Measurements from ENCODE around the gene IL17B. TPM values are rescaled to one million over a fixed set of nuclear protein-coding genes. Genes with fewer than 3 reads are reported as not detected.

Gene IL17B
- total RNA-seq, 6 donors from 2014 or later: 2.4 TPM; not detected in 5

DNA sequence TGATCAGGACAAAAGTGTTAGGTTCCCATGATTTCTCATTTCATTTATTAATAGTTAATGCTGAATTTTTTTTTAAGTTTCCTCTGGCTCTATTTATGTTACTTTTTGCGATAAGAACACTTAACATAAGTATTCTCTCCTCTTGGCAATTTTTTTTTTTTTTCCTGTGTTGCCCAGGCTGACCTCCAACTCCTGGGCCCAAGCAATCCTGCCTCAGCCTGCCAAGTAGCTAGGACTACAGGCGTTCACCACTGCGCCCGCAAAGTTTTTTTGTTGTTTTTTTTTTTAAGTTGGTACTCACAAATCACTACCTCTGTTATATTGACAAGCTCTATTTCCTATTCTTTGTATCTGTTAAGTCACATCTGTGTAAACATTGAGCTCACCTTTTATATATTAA, 26.9 kb downstream of the IL17B start:
- 52 to 58% methylated on average over 4 of the region's 4 CpGs for WGBS, 2 donors
- Histone ChIP-seq H3K27me3 (no peaks in the 10 kb centered on the region), H3K9me3 (no peaks in the 10 kb centered on the region), H3K4me3 (no peak overlapping the region), H3K36me3 (peaks cover 32 to 75% (median 51%) of the 10 kb centered on the region in 4 donors), H3K4me1 (peaks cover 9 to 17% (median 16%) of the 10 kb centered on the region in 4 donors), H3K27ac (no peak overlapping the region)
- DNase-seq (no peak), ATAC-seq (ENCODE audit: low FRiP score in 2 of 2) (no peak)
- TF ChIP-seq, protein P1, sequence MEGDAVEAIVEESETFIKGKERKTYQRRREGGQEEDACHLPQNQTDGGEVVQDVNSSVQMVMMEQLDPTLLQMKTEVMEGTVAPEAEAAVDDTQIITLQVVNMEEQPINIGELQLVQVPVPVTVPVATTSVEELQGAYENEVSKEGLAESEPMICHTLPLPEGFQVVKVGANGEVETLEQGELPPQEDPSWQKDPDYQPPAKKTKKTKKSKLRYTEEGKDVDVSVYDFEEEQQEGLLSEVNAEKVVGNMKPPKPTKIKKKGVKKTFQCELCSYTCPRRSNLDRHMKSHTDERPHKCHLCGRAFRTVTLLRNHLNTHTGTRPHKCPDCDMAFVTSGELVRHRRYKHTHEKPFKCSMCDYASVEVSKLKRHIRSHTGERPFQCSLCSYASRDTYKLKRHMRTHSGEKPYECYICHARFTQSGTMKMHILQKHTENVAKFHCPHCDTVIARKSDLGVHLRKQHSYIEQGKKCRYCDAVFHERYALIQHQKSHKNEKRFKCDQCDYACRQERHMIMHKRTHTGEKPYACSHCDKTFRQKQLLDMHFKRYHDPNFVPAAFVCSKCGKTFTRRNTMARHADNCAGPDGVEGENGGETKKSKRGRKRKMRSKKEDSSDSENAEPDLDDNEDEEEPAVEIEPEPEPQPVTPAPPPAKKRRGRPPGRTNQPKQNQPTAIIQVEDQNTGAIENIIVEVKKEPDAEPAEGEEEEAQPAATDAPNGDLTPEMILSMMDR (IDR thresholded peaks at IDR 0.05): no peak
- TF ChIP-seq POLR2AphosphoS5 (IDR thresholded peaks at IDR 0.05) (no peak), EP300 (IDR thresholded peaks at IDR 0.05) (no peak), POLR2A (IDR thresholded peaks at IDR 0.05) (no peak)

DNA sequence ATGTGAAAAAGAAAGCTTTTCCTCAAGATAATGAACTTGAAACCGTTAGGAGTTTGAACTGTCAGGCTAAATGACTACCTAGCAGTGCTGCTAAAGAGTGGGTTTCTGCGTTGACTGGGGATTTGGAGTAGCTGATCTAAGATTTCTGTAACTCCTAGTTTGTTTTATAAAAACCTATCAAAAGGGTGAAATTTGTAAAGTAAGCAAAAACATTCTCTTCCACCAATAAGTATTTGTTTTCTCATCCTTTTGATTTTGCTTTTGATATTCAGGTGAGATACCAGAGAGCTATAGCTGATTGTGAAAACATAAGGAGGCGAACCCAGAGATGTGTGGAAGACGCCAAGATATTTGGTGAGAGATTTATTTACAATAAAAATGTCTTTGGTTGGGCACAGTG, 29.7 kb downstream of the IL17B start:
- peaks cover 32 to 59% (median 43%) of the 10 kb centered on the region in 4 donors for H3K36me3 ChIP-seq
- no peak for ATAC-seq (ENCODE audit: low FRiP score in 2 of 2)
- TF ChIP-seq EP300 (IDR thresholded peaks at IDR 0.05): no peak
- TF ChIP-seq POLR2A (IDR thresholded peaks at IDR 0.05): no peak
- no peak for TF ChIP-seq POLR2AphosphoS5 (IDR thresholded peaks at IDR 0.05)
- TF ChIP-seq, protein P1 (IDR thresholded peaks at IDR 0.05): no peak
- H3K4me1 ChIP-seq: peaks cover 23 to 34% (median 30%) of the 10 kb centered on the region in 4 donors
- H3K4me3 ChIP-seq: no peak overlapping the region
- peak overlapping the region; percentile 3 to 86 (median 62) for H3K27ac ChIP-seq
- DNase-seq: no peak
- WGBS, 2 donors: 88% methylated on average over 4 of the region's 4 CpGs
- no peaks in the 10 kb centered on the region for H3K9me3 ChIP-seq
- H3K27me3 ChIP-seq: no peaks in the 10 kb centered on the region

DNA sequence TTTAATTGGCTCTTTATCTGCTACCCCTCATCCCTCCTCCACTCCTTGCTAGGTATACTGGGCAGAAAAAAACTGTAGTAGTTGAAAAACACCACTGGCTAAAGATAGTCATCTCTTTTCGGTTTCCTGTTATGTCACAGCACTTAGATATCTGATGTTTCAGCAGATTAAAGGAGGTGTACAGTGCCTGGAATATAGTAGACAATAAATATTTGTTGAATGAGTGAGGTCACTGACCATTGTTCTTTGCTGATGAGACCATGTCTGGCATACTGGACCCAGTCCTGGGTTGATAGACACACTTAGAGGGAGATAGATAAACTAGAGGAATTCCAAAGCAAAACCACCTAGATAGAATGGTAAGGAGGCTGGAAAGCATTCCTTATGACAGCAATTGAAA, 30.6 kb downstream of the IL17B start:
- H3K36me3 ChIP-seq: peaks cover 32 to 51% (median 40%) of the 10 kb centered on the region in 4 donors
- DNase-seq: no peak

DNA sequence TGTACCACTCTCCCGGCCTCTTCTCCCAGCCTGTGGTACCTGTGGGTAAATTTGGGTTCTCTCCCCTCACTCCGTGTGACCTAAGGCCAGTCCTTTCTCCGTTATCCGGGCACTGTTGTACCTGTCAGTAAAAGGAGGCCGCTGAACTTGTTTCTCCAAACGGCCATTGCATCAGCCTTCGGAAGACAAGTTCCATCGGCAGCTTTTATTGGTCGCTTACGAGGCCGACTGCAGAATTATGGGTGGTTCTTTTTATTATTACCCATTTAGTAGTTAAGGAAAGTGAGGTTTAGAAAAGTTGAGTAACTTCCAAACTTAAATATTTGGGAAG, 33.2 kb downstream of the IL17B start:
- DNase-seq (no peak), ATAC-seq (ENCODE audit: low FRiP score in 2 of 2) (peak in 1 of 2 donors; percentile 12)
- Histone ChIP-seq H3K4me3 (peak overlapping the region; percentile 54 to 91 (median 76)), H3K27ac (peak overlapping the region; percentile 79 to 89 (median 86)), H3K4me1 (peaks cover 26 to 40% (median 34%) of the 10 kb centered on the region in 4 donors), H3K27me3 (no peaks in the 10 kb centered on the region), H3K9me3 (no peaks in the 10 kb centered on the region), H3K36me3 (peaks cover 21 to 32% (median 23%) of the 10 kb centered on the region in 4 donors)
- no peak for TF ChIP-seq POLR2AphosphoS5 (IDR thresholded peaks at IDR 0.05)
- no peak for TF ChIP-seq POLR2A (IDR thresholded peaks at IDR 0.05)
- TF ChIP-seq, protein P1 (IDR thresholded peaks at IDR 0.05): no peak
- TF ChIP-seq EP300 (IDR thresholded peaks at IDR 0.05): no peak
- 1 to 2% methylated on average over 10 to 11 of the region's 11 CpGs for WGBS, 2 donors

More for the DNA sequence above, 30.6 kb downstream of the IL17B start:
- Histone ChIP-seq H3K27ac (peak overlapping the region; percentile 18 to 86 (median 62)), H3K4me1 (peaks cover 26 to 40% (median 34%) of the 10 kb centered on the region in 4 donors), H3K9me3 (no peaks in the 10 kb centered on the region), H3K4me3 (peak overlapping the region in 1 of 4 donors; percentile 23), H3K27me3 (no peaks in the 10 kb centered on the region)
- WGBS, 2 donors: 54 to 58% methylated on average over 1 of the region's 1 CpG
- ATAC-seq (ENCODE audit: low FRiP score in 2 of 2): no peak
- TF ChIP-seq EP300 (IDR thresholded peaks at IDR 0.05) (peak in 1 of 4 donors; percentile 2), POLR2AphosphoS5 (IDR thresholded peaks at IDR 0.05) (no peak)
- TF ChIP-seq, protein P1 (IDR thresholded peaks at IDR 0.05): no peak

All from upper lobe of left lung (tissue), 6 donors.